SK-N-SH (cell line): ENCODE results near the gene HOXC5.

Experiments
- CTCF ChIP-seq: fragments of 200-600 bp; sonication (generic); IDR thresholded peaks from 2 replicates; pipeline ENCODE4 v1.6.1; 2017; ENCODE audit warnings: antibody characterized with exemption, mild to moderate bottlenecking, moderate library complexity
- EZH2phosphoT487 ChIP-seq: fragments of 200-600 bp; sonication (generic); IDR thresholded peaks from 2 replicates; pipeline ENCODE4 v1.6.1; 2017; ENCODE audit warnings: low read depth, mixed run types, mild to moderate bottlenecking, antibody characterized with exemption, moderate library complexity, borderline replicate concordance
- FOXJ3 ChIP-seq: sonication (generic); formaldehyde crosslinking; IDR thresholded peaks from 2 replicates; pipeline ENCODE4 v1.5.1; 2020; ENCODE audit warnings: mild to moderate bottlenecking, missing genetic modification reagents
- MXI1 ChIP-seq: IDR thresholded peaks from 2 replicates; pipeline ENCODE4 v1.6.1; 2012; ENCODE audit warnings: mild to moderate bottlenecking, low read depth, low read length, improper control_type of control experiment
- POLR2AphosphoS5 ChIP-seq: IDR thresholded peaks from 2 replicates; pipeline ENCODE4 v1.6.1; 2012; ENCODE audit warnings: low read depth, low read length
- RAD21 ChIP-seq: IDR thresholded peaks from 2 replicates; pipeline ENCODE4 v1.6.1; 2012; ENCODE audit warnings: mild to moderate bottlenecking, low read length
- SIN3A ChIP-seq: IDR thresholded peaks from 2 replicates; pipeline ENCODE4 v1.6.1; 2012; ENCODE audit warnings: low read depth, mild to moderate bottlenecking, low read length, moderate library complexity, borderline replicate concordance
- TF ChIP-seq, protein P1 (sequence below): IDR thresholded peaks from 2 replicates; pipeline ENCODE4 v1.4.0; 2012; ENCODE audit warnings: low read depth
- TF ChIP-seq, protein P2 (sequence below): IDR thresholded peaks from 2 replicates; pipeline ENCODE4 v1.4.0; 2012; ENCODE audit warnings: low read depth, borderline replicate concordance

GRCh38 chr12:53998900-53999236, 34.0 kb upstream of the HOXC5 start:
- no peak for TF ChIP-seq EZH2phosphoT487
- TF ChIP-seq, protein P1, sequence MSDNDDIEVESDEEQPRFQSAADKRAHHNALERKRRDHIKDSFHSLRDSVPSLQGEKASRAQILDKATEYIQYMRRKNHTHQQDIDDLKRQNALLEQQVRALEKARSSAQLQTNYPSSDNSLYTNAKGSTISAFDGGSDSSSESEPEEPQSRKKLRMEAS, result no peak
- TF ChIP-seq CTCF, result no peak
- no peak for TF ChIP-seq FOXJ3 (CRISPR knock-in tag)
- TF ChIP-seq SIN3A, result no peak
- TF ChIP-seq, protein P2, sequence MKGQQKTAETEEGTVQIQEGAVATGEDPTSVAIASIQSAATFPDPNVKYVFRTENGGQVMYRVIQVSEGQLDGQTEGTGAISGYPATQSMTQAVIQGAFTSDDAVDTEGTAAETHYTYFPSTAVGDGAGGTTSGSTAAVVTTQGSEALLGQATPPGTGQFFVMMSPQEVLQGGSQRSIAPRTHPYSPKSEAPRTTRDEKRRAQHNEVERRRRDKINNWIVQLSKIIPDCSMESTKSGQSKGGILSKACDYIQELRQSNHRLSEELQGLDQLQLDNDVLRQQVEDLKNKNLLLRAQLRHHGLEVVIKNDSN, result no peak
- no peak for TF ChIP-seq POLR2AphosphoS5
- no peak for TF ChIP-seq RAD21
- no peak for TF ChIP-seq MXI1
